Hematopoietic multipotent progenitor cell treated with erythropoietin and hydrocortisone succinate and interleukin-3 and kit ligand, for 17 days (in vitro differentiated cells): Measurements from ENCODE around the gene PXDN.
"Not testable (repeated sequence)": the region's sequence is repeated elsewhere in the genome, so short reads cannot be mapped to it uniquely, and the experiment has no call there.

Experiments
- DNase-seq: peaks from one replicate; pipeline ENCODE4 v3.0.0-alpha.2; 2015; ENCODE audit warnings: low spot score

PXDN gene

GRCh38 chr2:1744446-1745170, at the start of gene PXDN:
Gene PXDN, minus strand, starts transcription at chr2:1744515. Its CDS starts 60 bp downstream, at chr2:1744455.
- no peak for DNase-seq

- no peak for DNase-seq
Measured at GRCh38 chr2:1793868-1794445, 49.6 kb upstream of the PXDN start.

DNA sequence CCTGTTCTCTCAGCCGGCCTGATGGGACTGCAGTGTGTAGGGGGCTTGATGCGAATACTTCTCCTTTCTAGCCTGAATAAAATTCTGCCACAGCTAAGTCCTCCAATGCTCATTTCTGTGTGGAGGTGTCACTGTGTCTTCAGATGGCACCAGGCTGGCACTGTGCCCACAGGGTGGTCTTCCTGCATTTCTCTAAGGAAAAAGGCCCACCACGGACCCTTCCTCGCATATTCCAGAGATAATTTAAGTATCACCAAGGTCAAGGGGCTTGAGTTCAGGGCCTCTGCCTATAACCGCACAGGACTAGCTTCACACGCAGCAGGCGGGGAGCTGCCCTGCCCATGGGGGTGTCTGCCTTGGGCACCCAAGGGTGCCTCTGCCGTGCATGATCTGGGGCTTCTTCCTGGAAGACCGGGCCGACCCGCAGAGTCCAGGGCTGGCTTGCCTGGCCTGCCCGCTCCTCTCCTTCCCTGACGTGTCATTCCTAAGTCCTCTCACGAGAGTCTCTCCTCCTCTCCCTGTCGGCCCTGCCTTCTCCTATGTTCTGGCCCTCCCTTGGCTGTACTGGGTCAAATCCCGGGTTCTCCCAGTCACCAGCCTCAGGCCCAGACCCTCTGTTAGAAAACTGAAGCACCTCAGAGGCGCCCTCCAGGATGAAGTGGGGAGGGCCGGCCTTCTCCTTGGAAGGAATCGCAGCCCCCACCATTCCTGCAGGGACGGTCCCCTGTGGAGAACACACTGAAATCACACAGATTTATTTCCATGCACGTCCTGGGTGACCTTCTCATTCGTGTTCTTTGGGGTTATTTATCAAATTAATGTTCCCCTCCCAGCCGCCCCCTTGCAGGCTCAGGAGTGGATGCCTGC, 48.9 kb upstream of the PXDN start:
- DNase-seq: no peak

- no peak for DNase-seq
Measured at GRCh38 chr2:1791685-1792435, 47.5 kb upstream of the PXDN start.

GRCh38 chr2:1791006-1791605, 46.8 kb upstream of the PXDN start:
- no peak for DNase-seq

- no peak for DNase-seq
Measured at GRCh38 chr2:1790473-1790872, 46.2 kb upstream of the PXDN start.

DNA sequence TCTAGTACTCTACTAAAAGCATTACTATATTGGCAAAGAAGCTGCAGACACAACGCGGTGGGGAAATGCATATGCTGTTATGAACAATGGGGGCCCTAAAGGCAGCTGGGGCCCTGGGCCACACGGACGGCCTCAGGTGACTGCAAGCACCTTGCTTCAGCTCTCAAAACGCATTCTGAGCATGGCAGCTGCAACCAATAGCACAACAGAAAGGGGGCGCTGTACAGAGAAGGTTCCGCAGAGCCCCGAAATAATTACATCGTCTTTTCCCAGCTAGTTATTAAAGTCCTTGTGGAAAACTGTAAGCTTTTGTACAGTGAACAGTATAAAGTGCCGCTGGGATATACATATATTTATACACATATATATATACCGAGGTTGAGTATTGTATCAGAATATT, 45.3 kb upstream of the PXDN start:
- DNase-seq: no peak

DNA sequence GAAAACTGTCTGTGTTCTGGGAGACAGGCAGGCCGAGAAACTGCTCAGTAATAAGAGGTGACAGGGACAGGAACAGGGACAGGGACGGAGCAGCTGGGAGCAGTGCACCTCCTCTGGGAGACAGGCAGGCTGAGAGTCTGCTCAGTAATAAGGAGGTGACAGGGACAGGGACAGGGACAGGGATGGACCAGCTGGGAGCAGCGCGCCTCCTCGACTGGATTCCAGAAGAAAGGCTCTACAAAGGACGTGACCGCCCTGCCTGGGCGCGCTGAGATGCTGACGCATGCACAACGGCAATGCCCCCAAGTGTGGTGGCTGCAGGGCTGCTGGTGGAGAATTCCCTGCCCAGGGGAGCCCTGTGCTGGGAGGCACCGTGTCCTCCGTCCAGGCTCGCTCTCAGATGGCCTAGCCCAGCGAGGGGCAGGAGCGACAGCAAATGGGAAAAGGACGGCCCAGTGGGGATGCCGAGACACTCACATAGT, 44.2 kb upstream of the PXDN start:
- no peak for DNase-seq

- DNase-seq: no peak
Measured at GRCh38 chr2:1787755-1788477, 43.6 kb upstream of the PXDN start.

DNA sequence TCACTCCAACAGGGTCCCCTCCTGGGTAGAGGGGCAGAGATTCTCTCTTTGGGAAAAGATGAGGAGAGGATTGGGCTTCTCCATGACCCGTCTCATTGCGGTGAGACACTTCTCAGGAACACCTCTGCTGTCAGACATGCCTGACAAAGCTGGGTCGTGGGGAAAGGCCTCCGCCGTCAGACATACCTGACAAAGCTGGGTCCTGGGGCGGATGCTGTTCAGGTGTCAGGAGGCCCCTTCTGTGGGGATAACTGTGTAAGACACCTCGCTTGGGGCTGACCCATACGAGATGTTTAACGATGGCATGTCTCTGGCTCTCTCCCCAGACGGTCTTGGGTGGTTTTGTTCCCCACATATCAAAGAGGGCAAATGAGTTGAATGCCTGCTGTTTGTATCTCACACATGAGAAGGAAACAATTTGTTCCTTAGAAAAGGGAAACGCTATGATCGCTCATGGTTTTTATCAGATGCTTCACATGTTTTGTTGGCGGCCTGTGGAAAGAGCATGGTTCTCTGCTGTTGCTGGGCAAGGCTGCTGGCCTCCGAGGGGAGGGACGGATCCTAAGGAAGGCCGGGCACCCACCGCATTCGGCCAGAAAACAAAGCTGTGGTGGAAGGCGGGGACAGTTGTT, 40.8 kb upstream of the PXDN start:
- DNase-seq: no peak

GRCh38 chr2:1784087-1784486, 39.8 kb upstream of the PXDN start:
- DNase-seq: no peak

GRCh38 chr2:1782514-1782913, 38.2 kb upstream of the PXDN start:
- no peak for DNase-seq

- DNase-seq: no peak
Measured at GRCh38 chr2:1781291-1782080, 37.2 kb upstream of the PXDN start.

DNA sequence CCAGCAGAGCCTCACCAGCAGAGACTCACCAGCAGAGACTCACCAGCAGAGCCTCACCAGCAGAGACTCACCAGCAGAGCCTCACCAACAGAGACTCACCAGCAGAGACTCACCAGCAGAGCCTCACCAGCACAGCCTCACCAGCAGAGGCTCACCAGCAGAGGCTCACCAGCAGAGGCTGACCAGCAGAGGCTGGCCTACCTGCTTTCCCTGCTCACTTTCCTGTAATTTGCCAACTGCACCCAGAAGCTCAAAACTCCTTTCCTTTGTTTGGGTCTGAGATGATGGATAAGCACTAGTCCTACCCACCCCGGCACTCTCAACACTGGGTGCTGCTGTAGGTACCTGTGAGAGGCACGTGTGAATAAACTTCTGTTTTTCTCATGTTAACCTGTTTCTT, 36.4 kb upstream of the PXDN start:
- no peak for DNase-seq

DNA sequence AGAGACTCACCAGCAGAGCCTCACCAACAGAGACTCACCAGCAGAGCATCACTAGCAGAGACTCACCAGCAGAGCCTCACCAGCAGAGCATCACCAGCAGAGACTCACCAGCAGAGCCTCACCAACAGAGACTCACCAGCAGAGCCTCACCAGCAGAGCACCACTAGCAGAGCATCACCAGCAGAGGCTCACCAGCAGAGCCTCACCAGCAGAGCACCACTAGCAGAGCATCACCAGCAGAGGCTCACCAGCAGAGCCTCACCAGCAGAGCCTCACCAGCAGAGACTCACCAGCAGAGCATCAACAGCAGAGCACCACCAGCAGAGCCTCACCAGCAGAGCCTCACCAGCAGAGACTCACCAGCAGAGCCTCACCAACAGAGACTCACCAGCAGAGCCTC, 35.7 kb upstream of the PXDN start:
- not testable (repeated sequence) for DNase-seq

GRCh38 chr2:1778566-1778965, 34.3 kb upstream of the PXDN start:
- DNase-seq: no peak

- no peak for DNase-seq
Measured at GRCh38 chr2:1777781-1778180, 33.5 kb upstream of the PXDN start.

DNA sequence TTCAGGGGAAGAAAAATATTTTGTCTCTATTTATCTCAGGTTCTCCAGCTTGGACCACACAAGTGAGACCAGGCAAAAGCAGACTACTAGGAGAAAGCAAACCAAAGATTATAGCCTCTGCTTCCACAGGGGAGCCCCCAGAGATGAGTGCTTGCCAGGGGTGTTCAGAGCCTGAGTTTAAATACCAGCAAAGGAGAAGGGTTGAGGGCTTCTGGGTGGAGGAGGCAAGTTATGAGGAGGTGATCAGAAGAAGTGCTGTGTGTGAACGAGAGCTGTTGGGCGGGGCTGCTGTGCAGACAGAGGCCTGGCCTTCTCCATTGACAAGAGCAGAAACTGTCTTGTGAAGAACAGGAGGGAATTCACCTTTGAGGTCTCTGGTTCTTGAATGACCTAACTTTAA, 32.8 kb upstream of the PXDN start:
- no peak for DNase-seq

DNA sequence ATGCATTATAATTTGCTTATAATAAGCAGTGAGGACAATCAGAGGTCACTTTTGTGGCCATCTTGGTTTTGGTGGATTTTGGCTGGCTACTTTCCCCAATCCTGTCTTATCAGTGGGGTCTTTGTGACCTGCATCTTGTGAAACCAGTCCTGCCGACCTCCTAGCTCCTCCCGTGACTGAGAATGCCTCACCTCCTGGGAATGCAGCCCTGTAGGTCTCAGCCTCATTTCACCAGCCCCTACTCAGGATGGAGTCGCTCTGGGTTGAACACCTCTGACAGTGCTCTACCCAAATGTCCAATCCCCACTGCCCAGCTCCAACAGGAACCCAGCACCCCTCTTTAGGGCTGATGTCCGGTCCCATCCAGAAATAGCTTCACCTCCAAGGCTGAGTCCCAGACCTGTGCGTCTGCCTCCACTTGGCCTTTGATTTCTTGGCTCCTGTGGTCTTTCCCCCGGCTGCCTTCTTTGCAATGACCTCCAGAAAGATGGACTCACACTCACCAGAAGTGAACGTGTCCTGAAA, 31.3 kb upstream of the PXDN start:
- DNase-seq: no peak

- DNase-seq: no peak
Measured at GRCh38 chr2:1774929-1775328, 30.6 kb upstream of the PXDN start.
